GM19035 (cell line): ENCODE results near the gene DAZL.

Experiments
- ATAC-seq: cut with Tn5 transposase; IDR thresholded peaks from one replicate; pipeline ENCODE4 v1.9.1; 2021; ENCODE audit not compliant: unreplicated experiment

The DAZL gene

GRCh38 chr3:16596352-16597032 is 8.7 kb downstream of the DAZL start:
- ATAC-seq = peak; percentile 71

DNA sequence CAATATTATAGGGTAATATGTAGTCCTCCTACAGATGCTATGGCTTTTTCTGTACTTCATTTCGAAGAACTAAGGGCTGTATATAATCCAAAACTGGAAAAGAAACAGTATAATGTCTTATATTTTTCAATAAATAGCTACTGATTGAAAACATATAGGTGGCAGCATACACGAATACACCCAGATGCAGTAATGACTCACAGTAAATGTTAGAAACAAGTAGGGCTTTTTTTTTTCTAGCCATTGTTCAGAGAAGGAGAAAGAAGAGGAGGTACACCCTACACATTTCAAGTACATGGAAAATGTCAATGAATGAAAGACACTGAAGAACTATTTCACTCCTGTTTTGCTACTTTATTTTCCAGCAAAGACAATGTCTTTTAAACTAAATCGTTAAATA is 9.4 kb downstream of the DAZL start:
- ATAC-seq = no peak

DNA sequence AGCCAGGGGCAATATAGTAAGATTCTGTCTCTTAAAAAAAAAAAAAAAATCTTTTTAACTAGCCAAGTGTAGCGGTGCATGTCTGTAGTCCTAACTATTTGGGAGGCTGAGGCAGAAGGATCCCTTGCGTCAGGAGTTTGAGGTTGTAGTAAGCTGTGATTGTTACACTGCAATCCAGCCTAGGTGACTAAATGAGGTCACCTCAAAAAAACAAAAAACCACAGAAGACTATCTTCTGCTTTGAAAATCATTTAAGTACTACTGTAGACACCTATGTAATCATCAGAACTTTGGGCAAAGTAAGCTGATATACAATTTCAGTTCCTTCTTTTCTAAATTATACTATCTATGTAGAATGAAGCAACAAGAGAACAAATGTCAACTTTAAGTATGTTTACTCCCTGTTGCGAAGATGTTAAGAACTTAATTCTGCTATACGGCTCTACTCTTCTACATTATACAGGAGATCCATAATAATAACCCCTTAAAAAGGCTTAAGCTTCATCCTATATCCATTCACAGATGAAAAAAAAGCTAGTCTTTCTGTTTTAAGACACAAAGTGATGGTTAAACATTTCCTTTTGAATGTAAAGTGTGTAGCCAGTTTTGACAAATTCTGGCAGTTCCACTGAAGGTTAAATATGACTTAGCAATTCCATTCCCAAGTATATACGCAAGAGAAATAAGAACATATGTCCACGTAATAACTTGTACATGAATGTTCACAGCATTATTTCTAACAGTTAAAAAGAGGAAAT is 15.2 kb downstream of the DAZL start:
- ATAC-seq = peak; percentile 99

- ATAC-seq = no peak
Measured at GRCh38 chr3:16589120-16589519, 16.1 kb downstream of the DAZL start.

DNA sequence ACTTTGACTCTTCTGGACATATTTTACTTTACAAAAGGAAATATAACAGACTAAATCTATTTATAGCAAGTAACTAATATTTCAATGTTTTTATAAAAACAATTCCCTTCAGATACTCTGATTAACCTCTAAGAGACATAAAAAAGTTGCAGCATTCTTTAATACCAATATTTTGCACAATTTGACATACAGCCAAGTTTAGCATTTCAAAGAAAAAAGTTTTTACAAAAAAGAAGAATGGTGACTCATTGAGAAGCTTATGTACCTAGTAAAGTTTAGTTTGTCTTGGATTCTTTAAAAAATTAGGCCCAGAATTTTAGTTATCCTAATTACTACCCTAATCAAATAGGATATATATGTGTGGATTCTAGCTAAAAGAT is 17.6 kb downstream of the DAZL start:
- ATAC-seq = no peak

- no peak for ATAC-seq
Measured at GRCh38 chr3:16587047-16587680, 18.1 kb downstream of the DAZL start.

GRCh38 chr3:16584880-16585279 is 20.3 kb downstream of the DAZL start:
- no peak for ATAC-seq

GRCh38 chr3:16583551-16583950 is 21.7 kb downstream of the DAZL start:
- ATAC-seq = no peak

DNA sequence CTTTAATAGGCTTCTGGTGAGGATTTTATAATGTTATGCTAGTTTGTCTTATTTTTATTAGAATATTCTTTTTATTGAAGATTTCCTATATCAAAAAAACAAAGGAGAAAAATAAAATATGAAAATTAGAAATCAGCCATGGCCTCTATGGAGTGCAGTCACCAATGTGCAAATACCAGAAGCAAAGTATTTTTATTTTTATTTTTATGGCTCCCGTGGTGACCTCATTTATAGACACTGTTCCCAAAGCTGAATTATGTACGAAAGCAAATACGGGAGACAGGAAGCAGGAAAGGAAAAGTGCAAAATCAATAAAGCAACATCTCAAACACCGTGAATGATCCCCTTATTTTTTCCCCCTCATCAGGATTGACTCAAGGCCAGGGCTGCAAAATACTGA is 35.1 kb downstream of the DAZL start:
- no peak for ATAC-seq

GRCh38 chr3:16568532-16568931 is 36.7 kb downstream of the DAZL start:
- no peak for ATAC-seq

- ATAC-seq = no peak
Measured at GRCh38 chr3:16568115-16568514, 37.1 kb downstream of the DAZL start.

DNA sequence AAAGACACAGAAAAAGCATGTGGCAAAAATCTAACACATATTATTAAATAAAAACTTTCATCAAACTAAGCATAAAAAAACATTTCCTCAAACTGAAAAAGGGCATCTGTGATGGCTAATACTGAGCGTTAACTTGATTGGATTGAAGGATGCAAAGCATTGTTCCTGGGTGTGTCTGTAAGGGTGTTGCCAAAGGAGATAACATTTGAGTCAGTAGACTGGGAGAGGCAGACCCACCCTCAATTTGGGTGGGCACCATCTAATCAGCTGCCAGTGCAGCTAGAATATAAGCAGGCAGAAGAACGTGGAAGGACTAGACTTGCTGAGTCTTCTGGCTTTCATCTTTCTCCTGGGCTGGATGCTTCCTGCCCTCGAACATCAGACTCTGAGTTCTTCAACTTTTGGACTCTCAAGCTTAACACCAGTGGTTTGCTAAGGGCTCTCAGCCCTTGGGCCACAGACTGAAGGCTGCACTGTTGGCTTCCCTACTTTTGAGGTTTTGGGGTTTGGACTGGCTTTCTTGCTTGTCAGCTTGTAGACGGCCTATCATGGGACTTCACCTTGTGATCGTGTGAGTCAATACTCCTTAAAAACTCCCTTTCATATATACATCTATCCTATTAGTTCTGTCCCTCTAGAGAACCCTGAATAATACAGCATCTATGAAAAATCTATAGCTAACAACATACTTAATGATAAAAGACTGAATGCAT is 45.4 kb downstream of the DAZL start:
- ATAC-seq = no peak

DNA sequence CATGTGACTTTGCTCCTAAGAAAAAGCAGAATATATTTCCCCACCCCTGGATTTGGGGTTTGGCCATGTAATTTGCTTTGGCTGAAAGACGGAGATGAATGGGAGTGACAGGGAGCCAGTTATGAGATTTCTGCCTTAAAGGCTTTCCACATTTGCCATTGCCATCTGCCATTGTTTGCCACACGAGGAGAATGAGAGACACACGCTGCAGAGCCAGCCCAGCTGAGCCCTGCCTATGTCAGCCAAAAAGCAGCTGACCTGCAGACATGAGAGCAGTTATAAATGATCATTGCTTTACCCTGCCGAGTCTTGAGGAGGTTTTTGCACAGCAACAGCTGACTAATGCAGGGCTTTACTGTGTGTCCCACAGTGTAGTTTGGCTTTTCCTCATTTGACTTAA is 51.1 kb downstream of the DAZL start:
- no peak for ATAC-seq

- ATAC-seq = no peak
Measured at GRCh38 chr3:16552757-16553156, 52.5 kb downstream of the DAZL start.

GRCh38 chr3:16551342-16551976 is 53.8 kb downstream of the DAZL start:
- ATAC-seq = no peak

- peak; percentile 86 for ATAC-seq
Measured at GRCh38 chr3:16550676-16551341, 54.4 kb downstream of the DAZL start.

GRCh38 chr3:16550305-16550675 is 54.9 kb downstream of the DAZL start:
- ATAC-seq = peak; percentile 27

DNA sequence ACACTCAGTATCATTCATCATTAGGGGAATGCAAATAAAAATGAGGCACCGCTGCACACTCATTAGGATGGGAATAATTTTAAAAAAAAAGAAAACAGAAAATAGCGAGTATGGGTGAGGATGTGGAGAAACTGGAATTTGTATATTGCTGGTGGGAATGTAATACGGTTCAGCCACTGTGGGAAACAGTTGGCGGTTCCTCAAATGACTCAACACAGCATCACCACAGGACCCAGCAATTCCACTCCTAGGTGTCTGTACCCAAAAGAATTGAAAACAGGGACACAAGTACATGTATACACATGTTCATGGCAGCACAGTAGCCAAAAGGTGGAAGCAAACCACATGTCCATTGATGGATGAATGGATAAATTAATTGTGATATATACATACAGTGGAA is 56.5 kb downstream of the DAZL start:
- no peak for ATAC-seq

DNA sequence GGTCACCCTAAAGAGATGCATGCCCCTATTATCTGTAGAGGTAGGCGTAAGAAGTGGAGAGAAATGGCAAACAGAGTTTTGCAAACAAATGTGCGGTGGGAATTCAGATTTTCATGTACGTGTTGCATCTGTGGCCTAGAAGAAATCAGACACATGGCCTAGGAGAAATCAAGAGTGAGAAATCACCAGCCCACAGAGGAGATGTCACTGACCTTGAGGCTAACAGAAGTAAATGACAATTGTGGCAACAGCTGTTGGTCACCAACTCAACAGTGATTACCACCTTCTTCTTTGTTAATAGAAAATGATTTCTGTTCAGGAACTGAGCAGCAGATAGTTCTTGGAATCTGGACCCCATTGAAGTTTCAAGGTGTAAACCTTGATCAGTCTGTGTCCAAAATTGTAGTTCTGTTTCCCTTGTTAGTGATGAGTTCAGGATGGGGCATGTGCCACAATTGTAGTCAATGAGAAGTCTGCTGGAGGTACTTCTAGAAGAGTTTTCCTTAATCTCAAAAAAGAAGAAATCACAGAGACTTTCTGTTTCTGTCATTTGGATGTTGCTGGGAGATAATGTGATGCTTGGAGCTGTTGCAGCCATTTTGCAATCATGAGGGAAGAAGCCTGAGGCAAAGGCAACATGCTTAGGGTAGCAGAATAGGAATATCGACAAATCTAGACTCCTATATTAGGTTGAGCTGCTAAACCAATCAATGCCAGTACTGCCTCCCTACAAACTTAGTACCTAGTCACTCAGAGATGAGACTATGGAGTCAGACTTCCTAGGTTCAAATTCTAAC is 57.5 kb downstream of the DAZL start:
- ATAC-seq = no peak
